HG02852 (cell line): Measurements from ENCODE around the gene RBM4B.

Experiments
- ATAC-seq: cut with Tn5 transposase; IDR thresholded peaks from one replicate; pipeline ENCODE4 v1.9.1; 2021; ENCODE audit warnings: mild to moderate bottlenecking, moderate library complexity; ENCODE audit not compliant: unreplicated experiment

Gene RBM4B

GRCh38 chr11:66707486-66707885 is 29.8 kb upstream of the RBM4B start:
- no peak for ATAC-seq

DNA sequence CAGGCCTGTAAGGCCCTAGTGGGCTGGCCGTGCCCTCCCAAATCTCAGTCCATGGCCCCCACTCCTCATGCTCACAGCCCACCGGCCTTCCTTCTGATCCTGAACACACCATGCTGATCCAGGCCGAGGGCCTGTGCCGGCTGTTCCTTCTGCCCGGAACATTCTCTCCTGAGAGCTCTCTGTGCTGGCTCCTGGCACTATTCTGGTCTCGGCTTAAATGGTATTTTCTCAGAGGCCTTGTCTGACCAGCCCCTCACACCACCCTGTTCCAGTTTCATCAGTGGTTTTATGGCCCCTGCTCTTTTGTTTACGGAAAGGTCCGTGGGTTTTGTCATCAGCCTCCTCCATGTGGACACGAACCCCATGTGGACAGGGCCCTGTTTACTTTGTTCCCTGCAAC is 29.3 kb upstream of the RBM4B start:
- no peak for ATAC-seq

GRCh38 chr11:66705587-66706335 is 28.1 kb upstream of the RBM4B start:
- ATAC-seq: no peak

DNA sequence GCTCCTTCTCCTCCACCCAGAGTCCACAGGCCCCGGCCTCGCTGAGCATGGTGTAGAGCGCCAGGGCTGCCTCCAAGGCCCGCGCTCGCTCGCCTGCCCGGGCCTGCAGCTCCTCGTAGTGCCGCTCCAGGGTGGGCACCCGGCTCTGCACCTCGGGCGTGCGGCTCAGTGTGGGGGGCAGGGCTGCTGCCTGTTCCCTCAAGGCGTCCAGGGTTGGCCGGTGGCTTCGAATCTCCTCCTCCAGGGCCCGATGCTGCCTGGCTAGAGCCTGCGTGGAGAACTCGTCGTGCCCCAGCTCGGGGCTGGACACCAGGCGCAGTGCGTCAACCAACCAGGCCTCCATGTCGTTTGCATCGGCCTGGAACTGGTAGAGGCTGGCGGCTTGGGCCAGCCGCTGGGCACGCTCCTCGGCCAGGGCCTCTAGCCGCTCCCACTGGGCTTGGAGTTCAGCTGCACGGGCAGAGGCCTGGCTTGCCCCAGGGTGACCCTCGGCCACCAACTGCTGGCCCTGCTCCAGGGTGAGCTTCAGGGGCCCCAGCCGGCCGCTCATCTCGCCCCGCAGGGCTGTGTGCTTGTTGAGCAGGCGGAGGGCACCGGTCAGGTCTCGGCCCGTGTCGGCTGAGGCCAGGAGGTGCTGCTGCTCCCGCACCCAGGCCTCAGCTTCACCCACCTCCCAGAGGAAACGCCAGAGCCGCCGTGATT is 27.1 kb upstream of the RBM4B start:
- ATAC-seq: no peak

DNA sequence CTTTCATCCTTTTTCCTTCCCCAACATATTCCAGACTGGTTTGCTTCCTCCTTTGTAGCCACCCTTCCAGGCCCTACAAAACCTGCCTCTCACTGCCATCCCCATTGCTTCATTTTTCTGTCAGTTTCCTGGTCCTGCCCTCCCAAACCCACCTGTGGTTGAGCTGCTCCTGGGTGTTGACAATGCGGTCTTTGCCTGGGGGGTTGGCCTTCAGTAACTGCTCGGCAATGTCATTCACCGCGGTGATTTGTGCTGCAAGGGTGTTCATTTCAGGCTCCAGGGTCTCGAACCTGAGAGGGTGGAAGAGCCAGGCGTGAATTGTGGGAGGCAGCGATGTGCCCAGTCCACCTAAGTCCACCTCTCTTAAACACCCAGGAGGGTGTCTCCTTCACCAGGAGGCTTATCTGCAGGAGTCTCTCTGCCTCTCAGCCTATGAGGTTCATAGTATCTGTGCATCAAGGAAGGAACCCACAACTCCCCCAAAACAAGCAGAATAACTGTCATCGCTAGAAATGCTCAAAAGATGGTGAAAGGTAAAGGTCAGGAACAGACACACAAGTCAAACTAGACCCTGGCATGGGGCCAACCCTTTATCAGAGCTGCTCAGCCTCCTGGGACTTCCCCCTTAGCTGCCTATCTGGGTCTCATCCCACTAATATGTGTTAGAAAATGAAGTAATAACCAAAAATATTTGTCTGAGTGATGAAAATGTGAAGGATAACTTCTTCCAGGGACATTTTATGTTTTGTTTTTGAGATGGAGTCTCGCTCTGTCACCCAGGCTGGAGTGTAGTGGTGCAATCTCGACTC is 23.9 kb upstream of the RBM4B start:
- ATAC-seq: no peak

GRCh38 chr11:66700742-66701141 is 23.1 kb upstream of the RBM4B start:
- ATAC-seq: no peak

DNA sequence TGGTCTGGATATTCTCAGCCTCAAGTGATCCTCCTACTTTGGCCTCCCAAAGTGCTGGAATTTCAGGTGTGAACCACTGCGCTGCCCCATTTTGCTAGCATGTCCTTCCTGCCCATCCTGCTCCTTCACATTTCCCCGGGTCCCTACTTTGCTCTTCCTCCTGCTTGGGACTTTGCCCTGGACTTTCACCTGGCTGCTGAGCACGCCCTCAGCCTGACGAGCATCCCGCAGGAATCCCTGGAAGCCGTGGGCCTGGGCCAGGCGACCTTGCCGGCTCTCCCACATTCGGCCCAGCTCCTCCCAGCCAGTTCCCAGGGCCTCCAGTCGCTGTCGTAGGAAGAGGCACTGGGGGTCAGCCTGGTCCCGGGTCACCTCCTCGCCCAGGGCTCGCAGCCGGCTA is 22.6 kb upstream of the RBM4B start:
- no peak for ATAC-seq

DNA sequence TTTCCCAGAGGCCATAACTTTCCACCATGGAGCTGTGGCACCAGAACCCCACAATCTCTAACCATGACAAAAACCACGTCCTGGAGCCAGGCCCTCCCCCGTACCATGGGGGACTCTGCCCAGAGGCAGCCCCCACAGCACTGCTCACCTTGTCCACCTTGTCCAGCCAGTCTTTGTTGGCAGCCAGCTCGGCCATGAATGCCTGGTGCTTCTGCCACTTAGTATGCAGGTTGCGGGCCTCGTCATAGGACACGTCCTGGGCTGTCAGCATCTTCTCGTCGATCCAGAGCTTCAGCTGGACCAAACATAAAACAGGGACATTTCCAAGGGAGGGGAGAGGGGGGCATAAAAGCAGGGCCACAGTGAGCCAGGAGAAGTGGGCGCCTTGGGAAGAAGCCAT is 20.8 kb upstream of the RBM4B start:
- no peak for ATAC-seq

GRCh38 chr11:66697988-66698387 is 20.3 kb upstream of the RBM4B start:
- no peak for ATAC-seq

DNA sequence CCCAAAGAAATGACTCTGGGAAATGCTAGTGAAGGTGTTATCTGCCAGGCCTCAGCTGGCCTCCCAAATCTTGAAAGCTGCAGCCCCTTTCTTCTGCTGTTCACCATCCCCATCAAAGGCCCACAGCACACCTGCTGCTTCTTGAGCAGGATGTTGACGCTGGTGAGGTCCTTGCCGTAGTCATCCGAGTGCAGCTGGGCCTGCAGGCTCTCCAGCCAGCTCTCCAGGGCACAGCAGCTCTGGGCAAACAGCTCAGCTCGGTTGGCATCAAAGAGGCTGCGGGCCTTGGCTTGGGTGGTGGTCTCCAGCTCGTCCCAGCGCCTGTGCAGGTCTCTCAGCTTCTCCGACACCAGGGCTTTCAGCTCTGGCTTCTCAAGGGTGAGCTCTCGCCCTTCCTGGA is 18.5 kb upstream of the RBM4B start:
- ATAC-seq: no peak

GRCh38 chr11:66694732-66695207 is 17.1 kb upstream of the RBM4B start:
- ATAC-seq: no peak

GRCh38 chr11:66694056-66694410 is 16.3 kb upstream of the RBM4B start:
- no peak for ATAC-seq

DNA sequence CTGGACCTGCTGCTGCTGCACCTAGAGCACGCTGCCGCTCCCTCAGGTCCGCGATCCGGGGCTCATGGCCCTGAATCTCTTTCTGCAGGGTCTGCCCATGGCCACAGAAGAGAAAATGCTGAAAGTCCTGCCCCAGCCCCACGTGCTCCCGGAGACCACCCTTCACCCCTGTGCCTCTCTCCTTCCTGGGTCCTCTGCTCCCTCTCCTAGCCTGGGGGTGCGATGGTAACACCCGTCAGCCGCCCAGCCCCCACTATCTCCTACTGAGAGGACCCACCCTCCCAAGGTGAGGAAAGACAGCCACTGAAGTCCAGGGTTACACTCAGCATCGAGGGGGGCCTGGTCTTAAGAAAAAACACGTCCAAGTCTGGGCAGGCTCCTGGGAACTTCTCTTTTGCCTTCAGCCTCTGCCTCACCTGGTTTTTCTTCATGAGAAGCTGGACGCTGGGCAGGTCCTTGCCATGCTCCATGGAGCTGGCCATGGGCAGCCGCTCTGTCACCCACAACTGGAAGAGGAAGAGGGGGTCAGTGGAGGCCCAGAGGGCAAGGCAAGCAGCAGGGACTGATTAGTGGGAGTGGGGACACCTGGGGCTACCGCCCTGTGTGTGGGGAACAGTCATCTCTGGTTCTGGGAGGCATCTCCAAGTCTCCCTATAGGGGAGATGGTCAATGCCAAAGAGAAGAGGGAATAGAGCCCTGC is 15.8 kb upstream of the RBM4B start:
- no peak for ATAC-seq

DNA sequence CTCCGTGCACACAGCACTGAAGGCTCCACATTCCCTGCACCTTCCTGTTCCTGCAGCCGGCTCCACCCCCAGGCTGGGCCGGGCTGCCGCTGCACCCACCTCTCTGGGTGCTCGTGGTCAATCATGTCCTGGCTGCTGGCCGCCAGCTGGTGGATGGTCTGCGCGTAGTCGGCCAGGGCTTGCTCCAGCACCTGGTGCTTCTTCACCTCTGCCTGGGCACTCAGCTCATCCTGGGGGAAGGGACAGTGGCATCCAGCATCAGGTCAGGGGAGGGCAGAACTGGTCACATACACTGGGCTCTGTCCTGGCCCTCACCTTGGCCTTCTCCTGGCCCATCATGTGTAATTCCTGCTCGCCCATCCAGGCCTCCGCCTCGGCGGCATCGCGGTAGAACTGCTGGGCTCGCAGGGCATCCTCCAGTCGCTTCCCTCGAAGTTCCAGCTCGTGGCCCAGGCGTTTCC is 15.2 kb upstream of the RBM4B start:
- ATAC-seq: no peak

DNA sequence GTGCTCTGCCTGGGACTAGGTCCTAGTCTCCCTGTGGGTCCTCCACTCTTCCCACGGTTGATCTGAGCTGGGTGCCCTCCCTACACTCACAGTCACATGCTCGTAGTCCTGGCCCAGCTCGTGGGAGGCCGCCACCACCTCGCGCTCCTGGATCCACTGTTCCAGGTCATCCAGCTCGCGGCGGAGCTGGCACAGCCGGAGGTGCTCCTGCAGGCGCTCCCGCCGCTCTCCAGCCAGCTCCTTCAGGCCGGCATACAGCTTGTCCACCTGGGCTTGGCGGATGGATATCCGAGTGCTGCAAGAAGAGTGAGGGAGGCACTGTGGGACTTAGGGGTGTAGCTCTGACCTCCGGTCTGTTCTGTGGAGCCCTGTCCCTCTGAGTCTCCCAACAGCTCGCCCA is 14.8 kb upstream of the RBM4B start:
- ATAC-seq: no peak

DNA sequence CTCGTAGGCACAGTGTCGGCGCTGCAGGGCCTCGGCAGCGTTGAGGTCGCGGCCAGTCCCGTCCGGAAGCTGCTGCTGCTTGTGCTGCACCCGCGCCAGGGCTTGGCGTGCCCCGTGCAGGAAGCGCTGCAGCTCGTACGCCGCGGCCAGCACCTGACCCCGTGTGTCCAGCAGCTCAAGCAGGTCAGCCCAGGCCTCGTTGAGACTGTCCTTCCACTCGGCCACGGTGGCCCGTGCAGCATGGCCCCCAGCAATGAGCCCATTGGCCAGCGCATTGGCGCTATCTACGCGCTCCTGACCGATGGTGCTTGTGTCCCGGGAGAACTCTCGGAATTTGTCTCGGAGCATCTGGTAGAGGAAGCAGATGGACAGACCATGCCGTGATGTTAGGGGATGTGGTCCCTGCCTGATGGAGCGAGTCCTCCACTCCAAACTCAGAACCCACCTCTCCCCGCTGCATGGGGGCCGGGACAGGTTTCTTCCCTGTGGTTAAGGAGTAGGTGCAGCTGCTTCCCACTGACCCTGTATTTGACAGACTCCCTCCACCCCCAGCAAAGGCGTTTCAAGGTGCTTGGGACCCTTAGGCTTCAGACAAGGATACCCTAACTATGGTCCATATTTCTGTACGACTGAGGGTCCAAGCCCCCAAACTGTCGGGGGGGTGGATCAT is 13.8 kb upstream of the RBM4B start:
- ATAC-seq: no peak

- no peak for ATAC-seq
Measured at GRCh38 chr11:66689661-66690590, 12.2 kb upstream of the RBM4B start.

DNA sequence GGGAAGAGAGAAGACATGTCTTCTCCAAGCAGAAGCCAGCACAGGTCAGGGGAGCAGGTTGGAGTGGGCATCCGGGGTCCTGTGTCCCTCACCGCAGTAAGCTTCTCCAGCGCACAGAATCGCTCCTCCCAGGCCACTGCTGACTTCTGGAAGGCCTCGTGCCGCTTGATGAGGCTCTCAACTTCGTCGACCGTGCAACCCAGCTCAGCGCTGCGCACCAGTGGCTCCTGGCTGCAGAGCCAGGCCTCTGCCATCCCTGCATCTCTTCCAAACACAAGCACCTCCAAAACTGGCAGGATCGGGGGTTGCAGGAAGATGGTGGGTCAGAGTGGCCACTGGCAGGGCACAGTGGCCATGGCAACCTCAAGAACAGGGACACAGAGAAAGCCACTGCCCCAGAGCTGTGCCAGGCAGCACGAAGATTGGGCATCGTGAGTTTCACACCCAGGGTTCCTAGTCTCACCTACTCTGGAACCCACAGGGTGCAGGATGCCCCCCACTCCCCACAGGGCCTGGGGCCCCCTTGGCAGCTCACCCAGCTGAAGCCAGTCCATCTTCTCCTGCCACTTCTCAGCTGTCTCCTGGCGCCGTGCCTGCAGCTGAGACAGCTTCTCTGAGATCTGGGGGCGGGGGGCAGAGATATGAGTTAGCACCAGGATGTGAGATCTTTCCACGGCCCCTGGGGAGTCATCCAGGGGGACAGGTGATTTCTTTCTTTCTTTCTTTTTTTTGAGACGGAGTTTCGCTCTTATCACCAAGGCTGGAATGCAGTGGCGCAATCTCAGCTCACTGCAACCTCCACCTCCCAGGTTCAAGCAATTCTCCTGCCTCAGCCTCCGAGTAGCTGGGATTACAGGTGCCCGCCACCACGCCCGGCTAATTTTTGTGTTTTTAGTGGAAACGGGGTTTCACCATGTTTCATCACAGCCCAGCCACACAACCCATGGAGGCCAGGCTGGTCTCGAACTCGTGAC is 11.2 kb upstream of the RBM4B start:
- ATAC-seq: no peak
